Mucosa of rectum (tissue), 2 donors: ENCODE data around the gene CCT2.
"Not testable (repeated sequence)": the region's sequence is repeated elsewhere in the genome, so short reads cannot be mapped to it uniquely, and the experiment has no call there.

ENCODE experiments used
- H3K27ac ChIP-seq, 2 donors: one replicate each; pipeline ENCODE4 v1.7.0; 2013; ENCODE audit warnings: inconsistent platforms in 2 of 2, low read depth in 2 of 2, low read length in 2 of 2
- H3K27me3 ChIP-seq, 2 donors: one replicate each; pipeline ENCODE4 v1.7.0; 2013; ENCODE audit warnings: low read length in 2 of 2; ENCODE audit not compliant: control insufficient read depth in 2 of 2, insufficient read depth in 2 of 2
- H3K36me3 ChIP-seq, 2 donors: one replicate each; pipeline ENCODE4 v1.7.0; 2013; ENCODE audit warnings: low read length in 2 of 2; ENCODE audit not compliant: control insufficient read depth in 2 of 2, insufficient read depth in 2 of 2
- H3K4me1 ChIP-seq, 2 donors: one replicate each; pipeline ENCODE4 v1.7.0; 2013; ENCODE audit warnings: low read length in 2 of 2, mild to moderate bottlenecking in 1 of 2; ENCODE audit not compliant: control insufficient read depth in 2 of 2, insufficient read depth in 2 of 2
- H3K4me3 ChIP-seq, 2 donors: one replicate each; pipeline ENCODE4 v1.7.0; 2013; ENCODE audit warnings: low read length in 2 of 2
- H3K9ac ChIP-seq, 2 donors: one replicate each; pipeline ENCODE4 v1.7.0; 2013; ENCODE audit warnings: low read length in 2 of 2, low read depth in 1 of 2, mild to moderate bottlenecking in 1 of 2
- H3K9me3 ChIP-seq, 2 donors: one replicate each; pipeline ENCODE4 v1.7.0; 2013; ENCODE audit warnings: low read length in 2 of 2; ENCODE audit not compliant: control insufficient read depth in 2 of 2
- donor health status: healthy.
- donor health status: Normal muscosa, but diverticular disease.

The CCT2 gene

GRCh38 chr12:69583203-69583602, 2.1 kb upstream of the CCT2 start:
- Histone ChIP-seq H3K27ac (no peak overlapping the region), H3K36me3 (peaks cover 14 to 15% of the 10 kb centered on the region in 2 donors), H3K27me3 (no peaks in the 10 kb centered on the region), H3K4me1 (peaks cover 2 to 4% of the 10 kb centered on the region in 2 donors), H3K4me3 (no peak overlapping the region), H3K9me3 (no peaks in the 10 kb centered on the region), H3K9ac (no peak overlapping the region)

- Histone ChIP-seq H3K9ac (no peak overlapping the region), H3K4me3 (no peak overlapping the region), H3K27ac (no peak overlapping the region), H3K36me3 (peaks cover 56 to 63% of the 10 kb centered on the region in 2 donors), H3K9me3 (no peaks in the 10 kb centered on the region), H3K27me3 (no peaks in the 10 kb centered on the region), H3K4me1 (peaks cover 2 to 4% of the 10 kb centered on the region in 2 donors)
Measured at GRCh38 chr12:69588527-69588926, 3.3 kb downstream of the CCT2 start.

- Histone ChIP-seq H3K36me3 (peaks cover 61 to 68% of the 10 kb centered on the region in 2 donors), H3K9me3 (no peaks in the 10 kb centered on the region), H3K4me3 (no peak overlapping the region)
Measured at GRCh38 chr12:69589082-69589481, 3.8 kb downstream of the CCT2 start.

GRCh38 chr12:69595689-69596088, 10.4 kb downstream of the CCT2 start:
- peaks cover 0 to 7% of the 10 kb centered on the region in 2 donors for H3K4me1 ChIP-seq
- no peaks in the 10 kb centered on the region for H3K9me3 ChIP-seq
- no peaks in the 10 kb centered on the region for H3K27me3 ChIP-seq
- H3K36me3 ChIP-seq = peaks cover 69 to 75% of the 10 kb centered on the region in 2 donors
- H3K4me3 ChIP-seq = no peak overlapping the region
- no peak overlapping the region for H3K27ac ChIP-seq
- H3K9ac ChIP-seq = no peak overlapping the region

More at GRCh38 chr12:69589082-69589481, 3.8 kb downstream of the CCT2 start:
- H3K27me3 ChIP-seq = no peaks in the 10 kb centered on the region
- H3K4me1 ChIP-seq = peaks cover 2 to 4% of the 10 kb centered on the region in 2 donors
- H3K27ac ChIP-seq = no peak overlapping the region
- H3K9ac ChIP-seq = no peak overlapping the region

GRCh38 chr12:69598174-69598753, 13.0 kb downstream of the CCT2 start:
- Histone ChIP-seq H3K36me3 (peaks cover 70 to 73% of the 10 kb centered on the region in 2 donors), H3K4me3 (no peak overlapping the region), H3K27ac (no peak overlapping the region), H3K9ac (no peak overlapping the region), H3K27me3 (no peaks in the 10 kb centered on the region), H3K4me1 (peaks cover 0 to 7% of the 10 kb centered on the region in 2 donors), H3K9me3 (no peaks in the 10 kb centered on the region)

GRCh38 chr12:69600804-69601203, 15.5 kb downstream of the CCT2 start:
- no peak overlapping the region for H3K27ac ChIP-seq
- H3K27me3 ChIP-seq = no peaks in the 10 kb centered on the region
- no peaks in the 10 kb centered on the region for H3K9me3 ChIP-seq
- H3K36me3 ChIP-seq = peaks cover 55 to 57% of the 10 kb centered on the region in 2 donors
- H3K4me3 ChIP-seq = no peak overlapping the region
- H3K9ac ChIP-seq = no peak overlapping the region
- H3K4me1 ChIP-seq = peaks cover 0 to 7% of the 10 kb centered on the region in 2 donors

GRCh38 chr12:69601962-69602685, 16.9 kb downstream of the CCT2 start:
- H3K9me3 ChIP-seq = no peaks in the 10 kb centered on the region
- H3K36me3 ChIP-seq = peaks cover 49 to 50% of the 10 kb centered on the region in 2 donors
- H3K4me3 ChIP-seq = no peak overlapping the region
- no peak overlapping the region for H3K27ac ChIP-seq
- peaks cover 0 to 7% of the 10 kb centered on the region in 2 donors for H3K4me1 ChIP-seq
- no peak overlapping the region for H3K9ac ChIP-seq
- no peaks in the 10 kb centered on the region for H3K27me3 ChIP-seq

- no peaks in the 10 kb centered on the region for H3K9me3 ChIP-seq
- H3K4me3 ChIP-seq = no peak overlapping the region
- peaks cover 42 to 43% of the 10 kb centered on the region in 2 donors for H3K36me3 ChIP-seq
- no peak overlapping the region for H3K9ac ChIP-seq
- H3K4me1 ChIP-seq = peaks cover 0 to 5% of the 10 kb centered on the region in 2 donors
- H3K27me3 ChIP-seq = no peaks in the 10 kb centered on the region
- H3K27ac ChIP-seq = no peak overlapping the region
Measured at GRCh38 chr12:69602954-69603353, 17.7 kb downstream of the CCT2 start.

GRCh38 chr12:69603556-69603955, 18.3 kb downstream of the CCT2 start:
- peaks cover 38 to 42% of the 10 kb centered on the region in 2 donors for H3K36me3 ChIP-seq
- not testable (repeated sequence) for H3K9ac ChIP-seq, H3K9me3 ChIP-seq, H3K4me1 ChIP-seq, H3K27me3 ChIP-seq, H3K4me3 ChIP-seq, H3K27ac ChIP-seq

- peaks cover 35 to 36% of the 10 kb centered on the region in 2 donors for H3K36me3 ChIP-seq
- not testable (repeated sequence) for H3K27ac ChIP-seq, H3K27me3 ChIP-seq, H3K9ac ChIP-seq, H3K4me1 ChIP-seq, H3K4me3 ChIP-seq, H3K9me3 ChIP-seq
Measured at GRCh38 chr12:69604275-69604674, 19.0 kb downstream of the CCT2 start.
